GM18867 (cell line): ENCODE results near the gene ACTN1.

Experiments
- ATAC-seq: cut with Tn5 transposase; IDR thresholded peaks from one replicate; pipeline ENCODE4 v1.9.1; 2021; ENCODE audit warnings: mild to moderate bottlenecking, moderate library complexity; ENCODE audit not compliant: unreplicated experiment

The ACTN1 gene

DNA sequence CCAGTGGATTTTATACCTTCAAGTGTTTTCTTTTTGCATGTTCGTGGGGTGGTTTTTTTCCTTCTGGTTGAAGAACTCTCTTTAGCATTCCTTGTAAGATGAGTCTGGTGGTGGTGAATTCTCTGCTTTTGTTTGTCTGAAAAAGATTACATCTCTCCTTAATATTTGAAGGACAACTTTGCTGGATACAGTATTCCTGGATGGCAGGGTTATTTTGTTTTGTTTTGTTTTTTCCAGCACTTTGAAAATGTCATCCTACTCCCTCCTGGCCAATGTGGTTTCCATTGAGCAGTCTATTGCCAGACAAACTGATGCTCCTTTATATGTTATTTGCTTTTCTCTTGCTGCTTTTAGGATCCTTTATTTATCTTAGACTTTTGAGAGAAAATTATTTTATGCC, 143.0 kb downstream of the ACTN1 start:
- ATAC-seq, result no peak

DNA sequence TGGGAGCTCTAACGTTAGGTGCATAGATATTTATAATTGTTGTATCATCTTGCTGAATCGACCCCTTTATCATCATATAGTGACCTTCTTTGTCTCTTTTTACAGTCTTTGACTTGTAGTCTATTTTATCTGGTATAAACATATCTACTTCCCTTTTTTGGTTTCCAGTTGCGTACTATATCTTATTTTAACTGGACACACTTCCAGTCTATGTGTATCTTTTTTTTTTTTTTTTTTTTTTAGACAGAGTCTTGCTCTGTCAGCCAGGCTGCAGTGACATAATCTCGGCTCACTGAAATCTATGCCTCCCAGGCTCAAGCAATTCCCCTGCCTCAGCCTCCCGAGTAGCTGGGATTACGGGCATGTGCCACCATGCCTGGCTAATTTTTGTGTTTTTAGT, 144.3 kb downstream of the ACTN1 start:
- no peak for ATAC-seq

DNA sequence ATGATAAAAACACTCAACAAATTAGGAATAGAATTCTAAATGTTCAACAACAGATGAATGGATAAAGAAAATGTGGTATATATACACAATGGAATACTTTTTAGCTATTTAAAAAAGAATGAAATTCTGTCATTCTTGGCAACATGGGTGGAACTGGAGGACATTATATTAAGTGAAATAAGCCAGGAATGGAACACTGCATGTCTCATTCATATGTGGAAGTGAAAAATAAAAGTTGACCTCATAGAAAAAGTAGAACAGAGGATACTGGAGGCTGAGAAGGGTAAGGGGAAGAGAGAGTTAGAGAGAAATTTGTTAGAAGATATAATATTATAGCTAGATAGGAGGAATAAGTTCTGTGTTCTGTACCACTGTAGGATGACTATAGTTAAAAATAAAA, 150.4 kb downstream of the ACTN1 start:
- ATAC-seq, result no peak

DNA sequence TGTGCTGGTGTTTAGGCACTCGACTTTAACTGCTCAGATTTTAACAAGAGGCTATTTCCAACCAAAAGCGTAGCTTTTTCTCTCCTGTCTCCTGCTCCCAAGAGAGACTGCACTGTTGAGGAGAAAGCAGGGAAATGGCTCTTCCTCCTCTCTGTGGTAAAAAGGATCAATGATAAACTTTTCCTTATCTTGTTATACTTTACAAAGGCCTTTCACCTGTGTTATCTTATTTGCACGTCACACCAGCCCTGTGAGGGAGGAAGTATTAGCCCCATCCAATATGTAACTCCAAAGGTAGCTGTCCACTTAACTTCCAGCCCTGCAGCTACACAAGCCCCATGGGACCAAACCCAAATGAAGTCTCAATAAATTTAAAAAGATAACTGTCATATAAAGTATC, 153.4 kb downstream of the ACTN1 start:
- ATAC-seq, result no peak

DNA sequence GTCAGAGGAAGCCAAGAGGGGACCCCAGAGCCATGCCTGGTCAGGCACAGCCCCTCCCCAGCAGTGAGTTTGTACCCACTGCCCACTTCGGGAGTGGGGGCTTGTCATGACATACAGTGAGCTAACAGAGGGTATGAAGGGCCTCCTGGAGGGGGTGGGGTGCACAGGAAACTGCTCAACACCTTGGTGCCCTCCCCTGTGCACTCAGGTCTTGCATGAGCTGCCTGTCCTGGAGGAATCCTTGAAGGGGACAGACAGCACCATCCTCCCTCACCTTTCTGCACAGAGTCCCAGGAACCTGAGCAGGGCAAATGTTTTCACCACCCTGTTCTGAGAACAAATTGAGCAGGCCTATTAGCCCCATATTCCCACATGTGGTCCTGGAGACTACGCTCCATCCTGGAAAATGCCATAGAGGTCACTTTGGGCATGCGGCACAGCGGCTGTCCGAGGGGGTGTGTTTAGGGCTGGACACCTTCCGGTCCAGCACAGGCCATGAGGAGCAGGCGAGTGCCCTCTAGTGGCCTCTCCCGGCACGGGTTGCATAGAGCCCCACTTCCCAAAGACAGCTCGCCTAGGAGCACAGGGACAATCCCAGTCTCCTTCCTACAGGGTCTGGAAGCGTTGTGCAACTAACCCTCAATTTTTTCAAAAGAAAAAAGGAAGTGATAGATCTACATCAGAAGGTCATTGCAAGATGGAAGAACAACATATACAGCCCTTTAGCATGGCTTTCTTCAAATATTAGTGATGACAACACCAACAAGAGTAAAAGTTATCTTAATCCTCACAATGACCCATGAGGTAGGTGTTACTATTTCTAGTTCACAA, 154.4 kb downstream of the ACTN1 start:
- ATAC-seq, result no peak

DNA sequence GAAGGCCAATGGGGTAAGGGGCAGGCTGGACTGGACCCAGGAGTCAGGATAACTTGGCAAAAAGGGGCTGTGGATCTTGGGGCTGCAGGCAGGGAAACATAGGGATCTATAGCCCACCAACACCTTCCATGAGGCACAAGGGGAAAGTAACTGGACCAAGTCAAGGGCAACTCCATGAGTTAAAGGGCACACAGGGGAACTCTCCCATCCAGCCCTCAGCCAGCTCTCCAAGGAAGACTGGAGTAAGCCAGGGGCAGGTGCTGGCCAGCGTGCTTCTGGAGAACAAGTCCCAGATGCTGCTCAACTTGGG, 154.9 kb downstream of the ACTN1 start:
- ATAC-seq, result no peak
